K562 (cell line): Measurements from ENCODE around the gene USP49.

Source experiments
- CEBPB ChIP-seq: fragments of 450-650 bp; IDR thresholded peaks from 2 replicates; pipeline ENCODE4 v1.6.1; 2016; ENCODE audit warnings: missing genetic modification characterization, missing compliant biosample characterization
- CTCF ChIP-seq, 3 experiments: IDR thresholded peaks in 2 of 3; conservative IDR thresholded peaks in 1 of 3; 2 replicates each; pipeline ENCODE4 v1.5.1; 2011 to 2012; ENCODE audit warnings: low read length in 3 of 3, mild to moderate bottlenecking in 3 of 3, control low read depth in 2 of 3, improper control_type of control experiment in 1 of 3, inconsistent platforms in 1 of 3, low read depth in 1 of 3, mixed read lengths in 1 of 3, moderate library complexity in 1 of 3; ENCODE audit not compliant: insufficient read depth in 2 of 3
- GATA2 ChIP-seq: sonication (generic); formaldehyde crosslinking; IDR thresholded peaks from 2 replicates; pipeline ENCODE4 v1.4.0; 2020; ENCODE audit warnings: mild to moderate bottlenecking, missing genetic modification reagents
- MXI1 ChIP-seq: IDR thresholded peaks from 2 replicates; pipeline ENCODE4 v1.6.1; 2011; ENCODE audit warnings: low read depth, mild to moderate bottlenecking, improper control_type of control experiment, low read length
- NONO ChIP-seq, 2 experiments: fragments of 200-400 bp in 1 of 2; fragments of 450-650 bp in 1 of 2; formaldehyde crosslinking in 1 of 2; IDR thresholded peaks; 2 replicates each; pipeline ENCODE4 v1.6.1; 2017; ENCODE audit warnings: low read depth in 2 of 2, mild to moderate bottlenecking in 2 of 2, moderate library complexity in 2 of 2, low read length in 1 of 2
- SOX6 ChIP-seq: fragments of 450-650 bp; IDR thresholded peaks from 2 replicates; pipeline ENCODE4 v1.6.1; 2014; ENCODE audit warnings: mild to moderate bottlenecking
- ZBTB7A ChIP-seq: IDR thresholded peaks from 2 replicates; pipeline ENCODE4 v1.6.1; 2011; ENCODE audit warnings: low read depth, mild to moderate bottlenecking, low read length, moderate library complexity, borderline replicate concordance; ENCODE audit not compliant: control insufficient read depth
- ZNF695 ChIP-seq: fragments of 450-650 bp; formaldehyde crosslinking; IDR thresholded peaks from 2 replicates; pipeline ENCODE4 v1.4.0; 2020; ENCODE audit warnings: mild to moderate bottlenecking, moderate library complexity

DNA sequence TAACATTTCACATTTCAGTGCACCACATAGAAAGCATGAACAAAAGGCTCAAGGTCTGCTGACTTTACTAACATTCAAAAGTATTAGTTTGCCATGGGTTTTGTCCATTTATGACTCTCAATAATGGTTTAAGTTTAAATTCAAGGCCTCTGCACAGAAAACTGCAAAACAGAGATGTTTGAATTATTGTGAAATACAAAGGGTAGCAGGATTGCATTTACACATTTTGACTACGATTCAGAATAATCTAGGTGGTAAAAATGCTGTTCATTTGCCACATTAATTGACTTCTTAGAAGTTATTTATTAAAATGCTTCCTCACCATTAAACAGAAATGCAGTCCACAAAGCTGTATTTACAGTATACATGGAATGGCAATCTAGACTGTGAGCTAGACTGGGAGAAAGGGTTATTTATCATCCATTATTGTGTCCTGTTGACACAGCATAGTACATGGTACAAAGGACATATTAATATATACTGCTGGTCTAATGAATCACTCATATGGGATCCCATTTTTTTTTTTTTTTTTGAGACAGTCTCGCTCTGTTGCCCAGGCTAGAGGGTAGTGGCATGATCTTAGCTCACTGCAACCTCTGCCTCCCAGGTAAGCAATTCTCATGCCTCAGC lies 18.0 kb downstream of the USP49 start:
- peak; percentile 56 for TF ChIP-seq CEBPB
- TF ChIP-seq ZNF695 = no peak
- TF ChIP-seq ZBTB7A = no peak
- TF ChIP-seq SOX6 = no peak
- no peak for TF ChIP-seq CTCF (IDR thresholded peaks at IDR 0.05 in 2 of 3, conservative IDR thresholded peaks at IDR 0.05 in 1 of 3; ENCODE audit: insufficient read depth in 2 of 3, low read depth in 1 of 3, low read length in 3 of 3)
- TF ChIP-seq GATA2 (CRISPR knock-in tag) = no peak
- no peak for TF ChIP-seq NONO (IDR thresholded peaks at IDR 0.05; ENCODE audit: low read depth in 2 of 2, low read length in 1 of 2)
- no peak for TF ChIP-seq MXI1
